ENCODE data around the gene IRF8. TPM values are rescaled to one million over a fixed set of nuclear protein-coding genes. Genes with fewer than 3 reads are reported as not detected.

IRF8 gene
- total RNA-seq, 1 experiment from 2014 or later: 0.28 TPM

- no peak overlapping the region for H3K4me3 Mint-ChIP-seq
Observed at GRCh38 chr16:85891033-85891775, 7.8 kb upstream of the IRF8 start.

More at GRCh38 chr16:85891033-85891775, 7.8 kb upstream of the IRF8 start:
- H3K36me3 Mint-ChIP-seq (ENCODE audit: insufficient read depth in 1 of 3, low read depth in 3 of 3): no peaks in the 10 kb centered on the region
- Histone ChIP-seq H3K79me2 (ENCODE audit: insufficient read depth, low read length) (no peaks in the 10 kb centered on the region), H3K27me3 (ENCODE audit: insufficient read depth, low read length) (0 out of 2 replicates have a peak, but pooled peaks cover 2% of the 10 kb centered on the region), H3K23me2 (ENCODE audit: insufficient read length, low read depth, low read length, poor library complexity, severe bottlenecking) (no peaks in the 10 kb centered on the region), H2BK5ac (ENCODE audit: insufficient read length, low read length) (no peak overlapping the region), H2AK5ac (ENCODE audit: insufficient read length, low read length) (no peak overlapping the region), H2AFZ (ENCODE audit: low read length) (no peak overlapping the region), H2BK120ac (ENCODE audit: low read depth, low read length, poor library complexity, severe bottlenecking) (no peak overlapping the region), H3K79me1 (ENCODE audit: insufficient read depth, low read depth, low read length, poor library complexity, severe bottlenecking) (no peaks in the 10 kb centered on the region), H3T11ph (ENCODE audit: low read length) (no peak overlapping the region), H2BK15ac (ENCODE audit: low read depth, low read length) (no peak overlapping the region), H2BK12ac (ENCODE audit: insufficient read length, low read depth, low read length) (no peak overlapping the region), H3K4ac (ENCODE audit: low read depth, low read length) (no peak overlapping the region), H3K27ac (ENCODE audit: insufficient read length, low read depth, low read length) (no peak overlapping the region), H3K4me1 (ENCODE audit: insufficient read depth, low read length) (no peaks in the 10 kb centered on the region), H3K9ac (ENCODE audit: extremely low read depth, insufficient read length, low read length) (no peak overlapping the region), H3K9me3 (ENCODE audit: control insufficient read depth, low read depth, low read length) (no peaks in the 10 kb centered on the region), H4K8ac (replicated peaks; ENCODE audit: insufficient read length, low read depth, low read length) (no peak overlapping the region), H3K14ac (ENCODE audit: insufficient read depth, low read length) (no peak overlapping the region), H4K5ac (ENCODE audit: insufficient read length, low read depth, low read length) (no peak overlapping the region), H3K23ac (ENCODE audit: insufficient read length, low read depth, low read length) (no peak overlapping the region), H4K20me1 (ENCODE audit: control insufficient read depth, insufficient read depth, insufficient read length) (no peaks in the 10 kb centered on the region), H3K56ac (ENCODE audit: insufficient read length, low read depth, low read length) (no peak overlapping the region), H4K91ac (ENCODE audit: insufficient read length, low read depth, low read length) (no peak overlapping the region), H3K4me2 (ENCODE audit: insufficient read depth, insufficient read length, low read length) (no peak overlapping the region), H3K18ac (ENCODE audit: insufficient read length, low read depth, low read length) (no peak overlapping the region), H2BK20ac (ENCODE audit: low read depth, low read length, poor library complexity, severe bottlenecking) (no peak overlapping the region)
- TF ChIP-seq, protein P1, sequence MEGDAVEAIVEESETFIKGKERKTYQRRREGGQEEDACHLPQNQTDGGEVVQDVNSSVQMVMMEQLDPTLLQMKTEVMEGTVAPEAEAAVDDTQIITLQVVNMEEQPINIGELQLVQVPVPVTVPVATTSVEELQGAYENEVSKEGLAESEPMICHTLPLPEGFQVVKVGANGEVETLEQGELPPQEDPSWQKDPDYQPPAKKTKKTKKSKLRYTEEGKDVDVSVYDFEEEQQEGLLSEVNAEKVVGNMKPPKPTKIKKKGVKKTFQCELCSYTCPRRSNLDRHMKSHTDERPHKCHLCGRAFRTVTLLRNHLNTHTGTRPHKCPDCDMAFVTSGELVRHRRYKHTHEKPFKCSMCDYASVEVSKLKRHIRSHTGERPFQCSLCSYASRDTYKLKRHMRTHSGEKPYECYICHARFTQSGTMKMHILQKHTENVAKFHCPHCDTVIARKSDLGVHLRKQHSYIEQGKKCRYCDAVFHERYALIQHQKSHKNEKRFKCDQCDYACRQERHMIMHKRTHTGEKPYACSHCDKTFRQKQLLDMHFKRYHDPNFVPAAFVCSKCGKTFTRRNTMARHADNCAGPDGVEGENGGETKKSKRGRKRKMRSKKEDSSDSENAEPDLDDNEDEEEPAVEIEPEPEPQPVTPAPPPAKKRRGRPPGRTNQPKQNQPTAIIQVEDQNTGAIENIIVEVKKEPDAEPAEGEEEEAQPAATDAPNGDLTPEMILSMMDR (conservative IDR thresholded peaks at IDR 0.05): no peak
- no peak overlapping the region for H3K27ac Mint-ChIP-seq
- H3K4me1 Mint-ChIP-seq: peaks cover 0 to 13% of the 10 kb centered on the region in 2 experiments; a peak in 2 of 4 replicates
- WGBS (ENCODE audit: extremely low coverage, insufficient read length, low lambda C conversion rate): no CpG with 5 or more reads among the region's 6 CpGs
- peaks cover 64% of the 10 kb centered on the region for H3K27me3 Mint-ChIP-seq (ENCODE audit: low read depth)
- H3K9me3 Mint-ChIP-seq: no peaks in the 10 kb centered on the region
- no peak for DNase-seq

Data from H9 (cell line).